Astrocyte (in vitro differentiated cells and primary cell): ENCODE measurements around the gene SLC25A48. TPM values are rescaled to one million over a fixed set of nuclear protein-coding genes. Genes with fewer than 3 reads are reported as not detected.
"Not testable (repeated sequence)": the region's sequence is repeated elsewhere in the genome, so short reads cannot be mapped to it uniquely, and the experiment has no call there.

Experiments
- DNase-seq: peaks from one replicate; pipeline ENCODE4 v3.0.0-alpha.2; 2010; ENCODE audit warnings: low read depth
- FAIRE-seq: peaks from 2 replicates; lab custom pipeline; 2011; peaks lifted over from hg19 to GRCh38; lab: Jason Lieb, UNC
- H2AFZ ChIP-seq: 2 replicates; pipeline ENCODE4 v1.6.0; 2012; ENCODE audit warnings: low read depth, low read length, inconsistent platforms
- H3K27ac ChIP-seq: 2 replicates; pipeline ENCODE4 v1.5.1; 2011; ENCODE audit warnings: low read depth, low read length, inconsistent platforms
- H3K27me3 ChIP-seq: 2 replicates; pipeline ENCODE4 v1.6.0; 2011; ENCODE audit warnings: low read length, inconsistent platforms; ENCODE audit not compliant: insufficient read depth
- H3K36me3 ChIP-seq: 2 replicates; pipeline ENCODE4 v1.5.1; 2011; ENCODE audit warnings: low read length, inconsistent platforms; ENCODE audit not compliant: insufficient read depth
- H3K4me1 ChIP-seq: 2 replicates; pipeline ENCODE4 v1.5.1; 2011; ENCODE audit warnings: low read length, inconsistent platforms; ENCODE audit not compliant: insufficient read depth
- H3K4me2 ChIP-seq: 2 replicates; pipeline ENCODE4 v1.6.0; 2012; ENCODE audit warnings: low read length, inconsistent platforms
- H3K4me3 ChIP-seq: 2 replicates; pipeline ENCODE4 v1.5.1; 2011; ENCODE audit warnings: low read depth, mild to moderate bottlenecking, low read length, inconsistent platforms; ENCODE audit not compliant: insufficient read depth
- H3K79me2 ChIP-seq: 2 replicates; pipeline ENCODE4 v1.6.0; 2012; ENCODE audit warnings: mild to moderate bottlenecking, low read length, inconsistent platforms; ENCODE audit not compliant: insufficient read depth
- H3K9ac ChIP-seq: 2 replicates; pipeline ENCODE4 v1.6.0; 2012; ENCODE audit warnings: mild to moderate bottlenecking, low read length, inconsistent platforms
- H3K9me3 ChIP-seq: 2 replicates; pipeline ENCODE4 v1.5.1; 2012; ENCODE audit warnings: low read depth, mild to moderate bottlenecking, low read length, inconsistent platforms; ENCODE audit not compliant: insufficient read depth
- H4K20me1 ChIP-seq: 2 replicates; pipeline ENCODE4 v1.6.0; 2012; ENCODE audit warnings: low read length, inconsistent platforms; ENCODE audit not compliant: insufficient read depth
- H3K27ac Mint-ChIP-seq: one replicate; pipeline ENCODE4 v1.8.0; 2021; ENCODE audit warnings: mild to moderate bottlenecking, mixed read lengths; ENCODE audit not compliant: unreplicated experiment
- H3K27me3 Mint-ChIP-seq: one replicate; pipeline ENCODE4 v1.8.0; 2021; ENCODE audit warnings: low read depth, mixed read lengths; ENCODE audit not compliant: unreplicated experiment
- H3K36me3 Mint-ChIP-seq: one replicate; pipeline ENCODE4 v1.8.0; 2021; ENCODE audit warnings: low read depth, mixed read lengths; ENCODE audit not compliant: unreplicated experiment
- H3K4me1 Mint-ChIP-seq: one replicate; pipeline ENCODE4 v1.8.0; 2021; ENCODE audit warnings: low read depth, mixed read lengths; ENCODE audit not compliant: unreplicated experiment
- H3K4me3 Mint-ChIP-seq: one replicate; pipeline ENCODE4 v1.8.0; 2021; ENCODE audit warnings: mild to moderate bottlenecking, moderate library complexity, mixed read lengths; ENCODE audit not compliant: unreplicated experiment
- H3K9me3 Mint-ChIP-seq: one replicate; pipeline ENCODE4 v1.8.0; 2021; ENCODE audit warnings: mild to moderate bottlenecking, mixed read lengths; ENCODE audit not compliant: unreplicated experiment
- EZH2 ChIP-seq: IDR thresholded peaks from 2 replicates; pipeline ENCODE4 v1.6.1; 2012; ENCODE audit warnings: mild to moderate bottlenecking, low read length, inconsistent platforms; ENCODE audit not compliant: insufficient read depth
- total RNA-seq: library from RNA; stranded (reverse); gene quantifications from 2 replicates; pipeline ENCODE4 v1.2.1, GENCODE V29; 2021
- TF ChIP-seq, protein P1 (sequence below): IDR thresholded peaks from 2 replicates; pipeline ENCODE4 v1.5.1; 2011; ENCODE audit warnings: low read depth, mild to moderate bottlenecking, inconsistent platforms, low read length, moderate library complexity; ENCODE audit not compliant: insufficient read depth

The SLC25A48 gene
- total RNA-seq, 1 donor from 2014 or later = not detected

DNA sequence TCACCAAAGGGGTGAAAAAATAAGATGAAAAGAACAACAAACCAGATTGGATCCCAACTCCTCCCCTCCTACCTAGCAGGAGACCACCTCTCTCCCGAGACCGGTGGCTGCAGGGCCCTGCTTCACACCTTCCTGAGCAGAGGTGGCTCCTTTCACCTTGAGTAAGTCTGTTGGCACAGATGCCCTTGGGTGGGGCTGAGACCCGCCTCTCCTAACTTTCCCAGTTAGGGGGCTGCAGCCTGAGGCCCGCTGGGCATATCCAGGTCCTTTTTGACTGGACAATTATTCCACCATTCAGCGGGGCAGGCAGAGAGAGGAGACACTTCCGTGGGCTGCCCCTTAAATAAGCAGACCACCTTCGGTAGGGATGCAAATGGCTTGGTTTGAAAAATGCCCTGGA, 1.3 kb downstream of the SLC25A48 start:
- Histone ChIP-seq H3K4me1 (peaks cover 8% of the 10 kb centered on the region), H3K27ac (no peak overlapping the region), H2AFZ (no peak overlapping the region), H3K27me3 (peaks cover 42% of the 10 kb centered on the region), H3K9ac (no peak overlapping the region), H3K79me2 (no peaks in the 10 kb centered on the region), H3K9me3 (no peaks in the 10 kb centered on the region), H4K20me1 (no peaks in the 10 kb centered on the region), H3K36me3 (no peaks in the 10 kb centered on the region), H3K4me2 (no peak overlapping the region), H3K4me3 (no peak overlapping the region)
- Mint-ChIP-seq H3K9me3 (peaks cover 19% of the 10 kb centered on the region), H3K27ac (no peak overlapping the region), H3K36me3 (no peaks in the 10 kb centered on the region), H3K4me3 (no peak overlapping the region), H3K27me3 (peaks cover 75% of the 10 kb centered on the region), H3K4me1 (no peaks in the 10 kb centered on the region)
- FAIRE-seq (no peak), DNase-seq (no peak)
- TF ChIP-seq, protein P1, sequence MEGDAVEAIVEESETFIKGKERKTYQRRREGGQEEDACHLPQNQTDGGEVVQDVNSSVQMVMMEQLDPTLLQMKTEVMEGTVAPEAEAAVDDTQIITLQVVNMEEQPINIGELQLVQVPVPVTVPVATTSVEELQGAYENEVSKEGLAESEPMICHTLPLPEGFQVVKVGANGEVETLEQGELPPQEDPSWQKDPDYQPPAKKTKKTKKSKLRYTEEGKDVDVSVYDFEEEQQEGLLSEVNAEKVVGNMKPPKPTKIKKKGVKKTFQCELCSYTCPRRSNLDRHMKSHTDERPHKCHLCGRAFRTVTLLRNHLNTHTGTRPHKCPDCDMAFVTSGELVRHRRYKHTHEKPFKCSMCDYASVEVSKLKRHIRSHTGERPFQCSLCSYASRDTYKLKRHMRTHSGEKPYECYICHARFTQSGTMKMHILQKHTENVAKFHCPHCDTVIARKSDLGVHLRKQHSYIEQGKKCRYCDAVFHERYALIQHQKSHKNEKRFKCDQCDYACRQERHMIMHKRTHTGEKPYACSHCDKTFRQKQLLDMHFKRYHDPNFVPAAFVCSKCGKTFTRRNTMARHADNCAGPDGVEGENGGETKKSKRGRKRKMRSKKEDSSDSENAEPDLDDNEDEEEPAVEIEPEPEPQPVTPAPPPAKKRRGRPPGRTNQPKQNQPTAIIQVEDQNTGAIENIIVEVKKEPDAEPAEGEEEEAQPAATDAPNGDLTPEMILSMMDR = no peak
- TF ChIP-seq EZH2 = no peak

DNA sequence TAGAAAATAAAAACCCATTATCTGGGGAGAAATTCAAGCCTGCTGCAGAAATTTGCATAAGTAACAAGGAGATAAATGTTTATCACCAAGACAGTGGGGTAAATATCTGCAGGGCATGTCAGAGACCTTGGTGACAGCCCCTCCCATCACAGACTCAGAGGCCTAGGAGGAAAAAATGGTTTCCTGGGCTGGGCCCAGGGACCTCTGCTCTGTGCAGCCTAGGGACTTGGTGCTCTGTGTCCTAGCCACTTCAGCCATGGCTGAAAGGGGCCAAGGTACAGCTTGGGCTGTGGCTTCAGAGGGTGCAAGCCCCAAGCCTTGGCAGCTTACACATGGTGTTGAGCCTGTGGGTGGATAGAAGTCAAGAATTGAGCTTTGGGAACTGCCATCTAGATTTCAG, 3.9 kb downstream of the SLC25A48 start:
- H3K36me3 ChIP-seq, H2AFZ ChIP-seq, H3K4me1 Mint-ChIP-seq, DNase-seq, H3K9me3 ChIP-seq, H3K4me3 ChIP-seq, H3K4me1 ChIP-seq, H3K79me2 ChIP-seq, H3K4me3 Mint-ChIP-seq, H3K4me2 ChIP-seq, H3K27ac Mint-ChIP-seq, H4K20me1 ChIP-seq, H3K9ac ChIP-seq, FAIRE-seq, H3K27ac ChIP-seq, H3K36me3 Mint-ChIP-seq: not testable (repeated sequence)
- H3K9me3 Mint-ChIP-seq = peaks cover 17% of the 10 kb centered on the region
- peaks cover 69% of the 10 kb centered on the region for H3K27me3 Mint-ChIP-seq
- H3K27me3 ChIP-seq = peaks cover 39% of the 10 kb centered on the region

DNA sequence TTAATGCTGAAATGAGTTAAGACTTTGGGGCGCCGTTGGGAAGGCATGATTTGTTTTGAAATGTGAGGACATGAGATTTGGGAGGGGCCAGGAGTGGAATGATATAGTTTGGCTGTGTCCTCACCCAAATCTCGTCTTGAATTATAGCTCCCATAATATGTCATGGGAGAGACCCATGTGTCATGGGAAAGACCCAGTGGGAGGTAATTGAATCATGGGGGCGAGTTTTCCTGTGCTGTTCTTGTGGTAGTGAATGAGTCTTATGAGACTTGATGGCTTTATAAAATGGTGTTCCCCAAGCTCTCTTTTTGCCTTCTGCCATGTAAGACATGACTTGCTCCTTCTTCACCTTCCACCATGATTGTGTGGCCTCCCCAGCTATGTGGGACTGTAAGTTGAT, 5.1 kb downstream of the SLC25A48 start:
- peaks cover 64% of the 10 kb centered on the region for H3K27me3 Mint-ChIP-seq
- H3K27me3 ChIP-seq = peaks cover 29% of the 10 kb centered on the region
- no peak for DNase-seq

More for the DNA sequence above, 5.1 kb downstream of the SLC25A48 start:
- no peaks in the 10 kb centered on the region for H3K79me2 ChIP-seq
- H3K36me3 ChIP-seq = no peaks in the 10 kb centered on the region
- no peaks in the 10 kb centered on the region for H3K9me3 ChIP-seq
- no peaks in the 10 kb centered on the region for H3K36me3 Mint-ChIP-seq
- H4K20me1 ChIP-seq = no peaks in the 10 kb centered on the region
- H3K4me1 ChIP-seq = peaks cover 7% of the 10 kb centered on the region
- no peak overlapping the region for H3K4me3 ChIP-seq
- no peak overlapping the region for H3K27ac Mint-ChIP-seq
- no peak overlapping the region for H2AFZ ChIP-seq
- no peak for TF ChIP-seq EZH2
- TF ChIP-seq, protein P1 = no peak
- no peak for FAIRE-seq
- peaks cover 17% of the 10 kb centered on the region for H3K9me3 Mint-ChIP-seq
- no peak overlapping the region for H3K27ac ChIP-seq
- H3K9ac ChIP-seq = no peak overlapping the region
- no peak overlapping the region for H3K4me2 ChIP-seq
- no peak overlapping the region for H3K4me3 Mint-ChIP-seq
- no peaks in the 10 kb centered on the region for H3K4me1 Mint-ChIP-seq
